ENCODE measurements around the gene ADAMTS18. TPM values are rescaled to one million over a fixed set of nuclear protein-coding genes. Genes with fewer than 3 reads are reported as not detected.

Gene ADAMTS18
- total and polyA plus RNA-seq, 2 of the 8 experiments (the other 6 are each of a cell fraction or from before 2014, with no cell fraction given) = 0.05 to 0.19 TPM

DNA sequence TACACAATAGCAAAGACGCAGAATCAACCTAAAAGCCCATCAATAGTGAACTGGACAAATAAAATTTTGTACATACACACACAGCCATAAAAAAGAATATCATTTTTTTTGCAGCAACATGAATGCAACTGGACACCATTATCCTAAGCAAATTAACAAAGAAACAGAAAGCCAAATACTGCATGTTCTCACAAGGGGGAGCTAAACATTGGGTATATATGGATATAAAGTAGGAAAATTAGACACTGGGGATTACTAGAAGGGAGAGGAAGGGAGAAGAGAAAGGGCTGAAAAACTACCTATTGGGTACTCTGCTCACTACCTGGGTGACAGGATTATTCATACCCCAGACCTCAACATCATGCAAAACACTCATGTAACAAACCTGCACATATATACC, 28.2 kb downstream of the ADAMTS18 start:
- POLR2A ChIA-PET (ENCODE audit: partially characterized antibody) = no interaction called here
- H3K9me3 ChIP-seq (ENCODE audit: insufficient read depth in 2 of 2, low read depth in 1 of 2, low read length in 1 of 2) = peaks cover 0 to 2% of the 10 kb centered on the region in 2 experiments; a peak in 1 of 4 replicates
- no peak overlapping the region for H2AK5ac ChIP-seq (ENCODE audit: low read depth, low read length)
- H3K79me1 ChIP-seq (ENCODE audit: low read depth, low read length) = no peaks in the 10 kb centered on the region
- TF ChIP-seq, protein P1, sequence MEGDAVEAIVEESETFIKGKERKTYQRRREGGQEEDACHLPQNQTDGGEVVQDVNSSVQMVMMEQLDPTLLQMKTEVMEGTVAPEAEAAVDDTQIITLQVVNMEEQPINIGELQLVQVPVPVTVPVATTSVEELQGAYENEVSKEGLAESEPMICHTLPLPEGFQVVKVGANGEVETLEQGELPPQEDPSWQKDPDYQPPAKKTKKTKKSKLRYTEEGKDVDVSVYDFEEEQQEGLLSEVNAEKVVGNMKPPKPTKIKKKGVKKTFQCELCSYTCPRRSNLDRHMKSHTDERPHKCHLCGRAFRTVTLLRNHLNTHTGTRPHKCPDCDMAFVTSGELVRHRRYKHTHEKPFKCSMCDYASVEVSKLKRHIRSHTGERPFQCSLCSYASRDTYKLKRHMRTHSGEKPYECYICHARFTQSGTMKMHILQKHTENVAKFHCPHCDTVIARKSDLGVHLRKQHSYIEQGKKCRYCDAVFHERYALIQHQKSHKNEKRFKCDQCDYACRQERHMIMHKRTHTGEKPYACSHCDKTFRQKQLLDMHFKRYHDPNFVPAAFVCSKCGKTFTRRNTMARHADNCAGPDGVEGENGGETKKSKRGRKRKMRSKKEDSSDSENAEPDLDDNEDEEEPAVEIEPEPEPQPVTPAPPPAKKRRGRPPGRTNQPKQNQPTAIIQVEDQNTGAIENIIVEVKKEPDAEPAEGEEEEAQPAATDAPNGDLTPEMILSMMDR (IDR thresholded peaks at IDR 0.05; ENCODE audit: control extremely low read depth in 1 of 3, insufficient read depth in 1 of 3, low read depth in 1 of 3, low read length in 3 of 3) = peak in 1 of 3 experiments; percentile 42; a peak in 1 of 4 replicates
- TF ChIP-seq RNF2 (IDR thresholded peaks at IDR 0.05; ENCODE audit: borderline replicate concordance, low read depth, low read length, missing control alignments, poor library complexity, severe bottlenecking) = no peak
- H3K27ac ChIP-seq (ENCODE audit: low read depth, low read length) = no peak overlapping the region
- no peak overlapping the region for H3K18ac ChIP-seq (ENCODE audit: extremely low read depth, low read length)
- no peak overlapping the region for H2BK15ac ChIP-seq (ENCODE audit: low read length)
- H2BK5ac ChIP-seq (ENCODE audit: low read depth, low read length) = no peak overlapping the region
- FAIRE-seq (no peak), DNase-seq (ENCODE audit: low read depth in 1 of 2, low spot score in 2 of 2) (no peak)
- CTCF ChIA-PET (ENCODE audit: partially characterized antibody) = interaction anchor here (0.6 to 2.3 kb wide), 6 partner anchors 12 to 349 kb away, joined by 3 to 9 read pairs (median 4); partner anchors contain the start of gene ADAMTS18
- WGBS, 2 experiments (ENCODE audit: extremely low coverage in 1 of 2, insufficient coverage in 1 of 2, insufficient read length in 1 of 2, insufficient replicate concordance in 2 of 2, low coverage in 1 of 2, low lambda C conversion rate in 2 of 2, missing lambda C conversion rate in 1 of 2) = 88% methylated on average over 1 of the region's 1 CpG; no CpG with 5 or more reads in 1 of the 2 experiments
- H3K14ac ChIP-seq (ENCODE audit: insufficient read length) = no peak overlapping the region
- no peak overlapping the region for H4K91ac ChIP-seq (replicated peaks; ENCODE audit: insufficient read length, low read length)
- no peak overlapping the region for H2BK120ac ChIP-seq (replicated peaks; ENCODE audit: low read depth, low read length)
- no peak overlapping the region for H2BK12ac ChIP-seq (ENCODE audit: low read depth, low read length)
- no peak overlapping the region for H3K4ac ChIP-seq (replicated peaks; ENCODE audit: insufficient read length, low read depth, low read length)
- H2BK20ac ChIP-seq (ENCODE audit: low read length) = no peak overlapping the region
- no peaks in the 10 kb centered on the region for H4K20me1 ChIP-seq (replicated peaks in 1 of 2; ENCODE audit: control insufficient read depth in 1 of 2, insufficient read depth in 2 of 2, low read length in 2 of 2)
- H3K4me1 ChIP-seq (replicated peaks in 1 of 4; ENCODE audit: control insufficient read depth in 3 of 4, insufficient read depth in 4 of 4, low read length in 3 of 4) = peaks cover 0 to 4% (median 1%) of the 10 kb centered on the region in 4 experiments; a peak in 2 of 7 replicates
- H3K23ac ChIP-seq (ENCODE audit: insufficient read length) = no peak overlapping the region
- H3K23me2 ChIP-seq (ENCODE audit: low read depth, low read length) = no peaks in the 10 kb centered on the region
- H3K4me2 ChIP-seq (ENCODE audit: insufficient read depth in 1 of 2, low read depth in 2 of 2, low read length in 2 of 2) = no peak overlapping the region
- no peak overlapping the region for H3K9ac ChIP-seq (replicated peaks in 1 of 4; ENCODE audit: extremely low read depth in 1 of 4, low read depth in 3 of 4, low read length in 3 of 4)
- H4K8ac ChIP-seq (ENCODE audit: extremely low read depth, insufficient read depth, low read length) = no peak overlapping the region
- no peaks in the 10 kb centered on the region for H3K36me3 ChIP-seq (ENCODE audit: control insufficient read depth in 2 of 4, insufficient read depth in 4 of 4, low read length in 3 of 4)
- H2AFZ ChIP-seq (ENCODE audit: low read length) = no peak overlapping the region
- no peaks in the 10 kb centered on the region for H3K27me3 ChIP-seq (replicated peaks in 1 of 4; ENCODE audit: control insufficient read depth in 3 of 4, extremely low read depth in 1 of 4, insufficient read depth in 3 of 4, low read length in 3 of 4)
- no peak overlapping the region for H3K56ac ChIP-seq (replicated peaks; ENCODE audit: insufficient read length, low read depth, low read length)
- H4K5ac ChIP-seq (ENCODE audit: insufficient read length, low read depth, low read length) = no peak overlapping the region
- H3K4me3 ChIP-seq (ENCODE audit: extremely low read depth in 1 of 4, insufficient read depth in 2 of 4, low read depth in 3 of 4, low read length in 4 of 4) = no peak overlapping the region
- no peaks in the 10 kb centered on the region for H3K79me2 ChIP-seq (ENCODE audit: control insufficient read depth in 1 of 2, insufficient read depth in 2 of 2, low read length in 2 of 2)

Data from H1 (cell line).